GM04504 (cell line): ENCODE results near the gene DPY19L1.
"Not testable (repeated sequence)": the region's sequence is repeated elsewhere in the genome, so short reads cannot be mapped to it uniquely, and the experiment has no call there.

Source experiments
- DNase-seq: peaks from one replicate; pipeline ENCODE4 v3.0.0-alpha.2; 2012; ENCODE audit warnings: low read depth

Gene DPY19L1

DNA sequence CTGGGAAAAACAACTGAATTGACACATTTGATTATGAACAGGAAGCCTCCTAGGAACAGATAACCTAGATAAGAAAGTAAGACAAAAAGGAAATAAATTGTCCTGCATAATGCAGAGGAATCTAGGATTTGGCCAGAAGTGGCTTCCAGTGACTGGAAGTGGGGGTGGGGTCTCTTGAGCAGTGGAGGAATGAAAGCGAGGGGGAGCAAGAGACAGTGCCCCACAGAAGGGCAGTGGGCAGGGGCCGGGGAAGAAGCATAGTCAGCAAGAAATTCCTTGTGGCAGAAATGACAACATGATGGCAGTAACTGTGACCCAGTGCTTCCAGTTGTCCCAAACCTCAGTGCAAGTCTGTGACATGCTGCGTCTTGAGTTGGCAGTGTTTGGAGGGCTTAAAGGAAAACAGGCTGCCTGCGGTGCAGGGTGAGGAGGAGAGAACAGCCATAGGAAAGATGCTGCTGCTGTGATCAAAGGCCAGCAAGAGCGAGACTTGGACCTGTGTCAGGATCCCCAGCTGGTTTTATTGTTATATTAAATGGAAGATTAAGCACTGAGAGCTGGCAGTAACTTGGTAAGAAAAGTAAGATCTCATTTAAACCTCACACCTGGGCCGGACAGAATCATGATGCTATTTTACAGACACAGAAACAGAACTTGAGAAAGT, 119.0 kb downstream of the DPY19L1 start:
- DNase-seq = not testable (repeated sequence)

DNA sequence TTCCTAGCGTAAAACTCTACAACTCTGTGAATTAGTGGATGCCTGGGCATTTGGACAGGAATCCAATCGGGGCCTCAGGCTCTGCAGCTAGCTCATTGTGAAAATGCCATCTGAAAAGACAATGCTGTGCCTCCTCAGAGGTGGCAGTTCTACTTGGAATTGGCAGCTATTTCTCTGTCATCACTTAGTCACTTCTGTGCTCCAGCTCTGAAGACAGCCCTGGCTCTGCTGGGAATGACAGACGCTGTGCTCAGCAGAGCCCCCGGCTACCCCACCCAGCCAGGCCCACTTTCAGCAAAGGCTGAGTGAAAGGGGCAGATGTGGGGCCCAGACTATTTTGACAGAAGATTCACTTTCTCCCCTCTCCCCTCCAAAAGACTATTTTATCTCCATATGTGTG, 119.8 kb downstream of the DPY19L1 start:
- not testable (repeated sequence) for DNase-seq

DNA sequence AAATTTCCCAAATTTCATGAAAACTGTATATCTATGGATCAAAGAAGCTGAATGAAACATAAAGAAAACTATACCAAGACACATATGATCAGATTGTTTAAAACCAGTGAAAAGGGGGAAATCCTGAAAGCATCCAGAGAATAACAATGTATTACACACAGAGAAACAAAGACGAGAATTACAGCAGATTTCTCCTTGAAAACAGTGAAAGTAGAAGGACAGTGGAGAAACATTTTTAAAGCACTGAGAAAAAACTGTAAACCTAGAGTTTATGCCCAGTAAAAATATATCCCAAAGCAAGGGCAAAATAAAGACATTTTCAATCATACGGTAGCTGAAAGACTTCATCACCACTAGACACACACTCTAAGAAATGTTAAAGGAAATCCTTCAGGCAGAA, 121.0 kb downstream of the DPY19L1 start:
- no peak for DNase-seq

DNA sequence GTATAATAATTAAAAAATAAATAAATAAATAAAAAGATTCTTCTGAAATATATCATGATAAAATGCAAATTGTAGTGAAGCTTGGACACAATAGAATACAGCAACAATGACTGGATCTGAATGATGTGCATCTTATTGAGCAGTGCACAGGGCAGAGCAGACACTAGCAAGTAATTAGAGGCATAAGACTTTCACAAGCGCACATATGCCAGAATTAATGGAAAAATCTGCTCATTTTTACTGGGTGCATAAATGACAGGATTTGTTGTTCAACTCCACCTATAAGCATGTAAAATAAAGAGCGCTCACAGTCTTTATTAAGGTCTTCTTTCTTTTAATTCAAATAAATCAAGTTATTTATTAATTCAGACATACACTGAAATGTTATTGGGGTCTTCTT, 125.0 kb downstream of the DPY19L1 start:
- DNase-seq = no peak

DNA sequence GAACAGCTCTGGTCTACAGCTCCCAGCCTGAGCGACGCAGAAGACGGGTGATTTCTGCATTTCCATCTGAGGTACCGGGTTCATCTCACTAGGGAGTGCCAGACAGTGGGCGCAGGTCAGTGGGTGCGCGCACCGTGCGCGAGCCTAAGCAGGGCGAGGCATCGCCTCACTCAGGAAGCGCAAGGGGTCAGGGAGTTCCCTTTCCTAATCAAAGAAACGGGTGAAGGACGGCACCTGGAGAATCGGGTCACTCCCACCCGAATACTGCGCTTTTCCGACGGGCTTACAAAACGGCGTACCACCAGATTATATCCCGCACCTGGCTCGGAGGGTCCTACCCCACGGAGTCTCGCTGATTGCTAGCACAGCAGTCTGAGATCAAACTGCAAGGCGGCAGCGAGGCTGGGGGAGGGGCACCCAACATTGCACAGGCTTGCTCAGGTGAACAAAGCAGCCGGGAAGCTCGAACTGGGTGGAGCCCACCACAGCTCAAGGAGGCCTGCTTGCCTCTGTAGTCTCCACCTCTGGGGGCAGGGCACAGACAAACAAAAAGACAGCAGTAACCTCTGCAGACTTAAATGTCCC, 130.9 kb downstream of the DPY19L1 start:
- DNase-seq = not testable (repeated sequence)

DNA sequence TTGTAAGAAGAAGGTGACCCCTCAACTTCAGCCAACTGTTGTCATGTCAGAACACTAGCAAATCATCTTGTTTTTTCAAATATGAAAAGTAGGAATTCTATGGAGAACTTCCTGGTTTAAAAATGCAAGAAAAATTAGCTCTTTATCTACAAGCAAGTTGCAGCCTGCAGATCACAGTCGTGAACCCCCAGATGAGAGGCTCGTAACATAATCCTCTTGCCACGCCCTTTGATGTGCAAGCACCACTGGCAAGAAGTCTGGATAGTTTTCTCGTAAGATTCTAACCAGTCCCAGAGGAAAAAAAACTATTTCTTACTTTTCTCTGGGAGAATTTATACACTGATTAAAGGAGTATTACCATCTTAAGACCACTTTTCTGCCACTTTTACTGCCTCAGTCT, 132.3 kb downstream of the DPY19L1 start:
- no peak for DNase-seq

DNA sequence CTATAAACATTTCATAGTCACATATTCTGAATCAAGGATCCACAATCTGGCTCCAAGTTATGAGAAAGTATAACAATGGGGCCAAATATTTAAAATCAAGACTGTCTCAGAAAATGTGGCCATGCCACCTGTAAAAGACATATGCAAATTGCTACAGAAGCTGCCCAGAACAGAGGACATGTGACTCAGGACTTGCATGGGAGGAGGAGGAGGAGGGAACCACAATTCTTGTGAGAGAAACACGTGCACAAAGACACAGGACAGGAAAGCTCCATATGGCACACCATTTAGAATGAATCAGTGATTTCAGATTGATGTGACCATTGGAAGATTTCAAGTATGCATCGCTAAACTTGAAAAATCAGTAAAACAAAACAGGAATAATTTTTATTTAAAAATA, 133.4 kb downstream of the DPY19L1 start:
- not testable (repeated sequence) for DNase-seq

DNA sequence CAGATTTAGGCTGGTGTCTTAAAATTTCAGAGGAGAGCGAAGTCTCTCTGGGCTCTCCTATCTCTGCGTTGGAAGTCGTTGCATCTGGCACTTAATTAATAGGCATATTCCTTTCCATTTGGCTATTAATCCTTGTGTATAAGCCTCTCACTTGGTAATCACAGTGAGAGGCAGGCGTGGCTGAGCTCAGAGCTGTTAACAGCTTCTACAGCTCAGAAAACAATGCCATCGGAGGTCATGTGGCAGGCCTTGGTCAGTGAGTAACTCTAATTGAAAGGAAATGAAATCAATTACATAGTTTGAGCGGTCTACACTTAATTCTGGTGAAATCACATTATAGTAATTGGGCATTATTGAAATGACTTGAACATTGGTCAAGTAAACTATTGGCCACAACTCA, 135.1 kb downstream of the DPY19L1 start:
- DNase-seq = no peak

DNA sequence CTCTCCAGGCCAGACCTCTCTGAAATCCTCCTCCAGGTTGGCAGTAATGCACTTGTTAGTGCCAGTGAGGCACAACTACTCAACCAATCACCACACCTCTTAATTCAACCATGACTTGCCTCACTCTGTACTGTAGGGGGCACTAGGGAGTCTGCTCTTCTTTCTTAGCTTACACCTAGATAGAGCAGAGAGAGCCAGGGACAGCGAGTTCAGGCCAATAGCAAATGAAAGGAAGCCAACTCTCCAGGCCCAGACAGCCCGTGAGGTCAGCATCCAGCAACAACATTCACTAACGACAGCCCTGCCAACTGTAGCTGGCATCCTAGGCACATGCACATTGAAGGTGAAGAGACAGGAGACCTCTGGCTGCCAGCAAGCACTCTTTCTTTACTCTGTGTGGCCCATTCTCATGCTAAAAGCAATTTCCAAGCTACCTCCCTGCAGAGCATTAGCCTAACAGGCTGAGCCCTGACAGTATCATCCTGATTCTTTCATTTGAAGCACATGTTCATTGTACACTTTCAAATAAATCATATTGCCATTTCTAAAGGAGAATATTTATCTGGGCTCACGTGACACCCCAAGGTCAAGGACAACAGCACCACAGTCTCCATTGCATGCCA, 136.3 kb downstream of the DPY19L1 start:
- DNase-seq = no peak

DNA sequence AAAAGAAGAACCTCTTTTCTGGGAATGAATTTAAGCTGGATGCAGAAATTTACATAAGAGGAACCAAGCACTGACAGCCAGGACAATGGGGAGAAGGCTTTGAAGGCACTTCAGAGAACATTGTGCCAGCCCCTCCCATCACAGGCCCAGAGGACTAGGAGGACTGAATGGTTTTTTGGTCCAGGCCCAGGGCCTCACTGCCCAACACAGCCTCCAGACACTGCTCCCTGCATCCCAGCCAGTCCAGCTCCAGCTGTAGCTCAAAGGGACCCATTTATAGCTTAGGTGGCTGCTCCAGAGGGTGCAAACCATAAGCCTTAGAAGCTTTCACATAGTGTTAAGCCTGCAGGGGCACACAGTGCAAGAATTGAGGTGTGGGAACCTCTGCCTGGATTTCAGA, 142.1 kb downstream of the DPY19L1 start:
- DNase-seq = no peak

DNA sequence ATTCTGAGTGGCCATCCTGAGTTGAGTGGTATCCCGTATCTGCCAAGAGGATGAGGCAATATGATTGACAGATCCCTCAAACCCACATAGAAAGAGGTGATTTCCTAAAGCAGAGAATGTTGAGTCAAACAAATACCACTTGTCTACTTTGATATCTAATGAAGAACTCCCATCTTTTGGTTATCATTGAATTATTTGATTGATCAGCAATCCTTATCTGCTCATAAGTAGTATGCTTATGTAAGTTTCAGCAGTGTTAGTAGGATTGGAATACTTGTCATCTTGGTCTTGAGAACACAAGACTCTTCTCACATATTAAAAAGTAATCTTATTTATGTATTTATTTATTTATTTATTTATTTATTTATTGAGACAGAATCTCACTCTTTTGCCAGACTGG, 147.3 kb downstream of the DPY19L1 start:
- no peak for DNase-seq

DNA sequence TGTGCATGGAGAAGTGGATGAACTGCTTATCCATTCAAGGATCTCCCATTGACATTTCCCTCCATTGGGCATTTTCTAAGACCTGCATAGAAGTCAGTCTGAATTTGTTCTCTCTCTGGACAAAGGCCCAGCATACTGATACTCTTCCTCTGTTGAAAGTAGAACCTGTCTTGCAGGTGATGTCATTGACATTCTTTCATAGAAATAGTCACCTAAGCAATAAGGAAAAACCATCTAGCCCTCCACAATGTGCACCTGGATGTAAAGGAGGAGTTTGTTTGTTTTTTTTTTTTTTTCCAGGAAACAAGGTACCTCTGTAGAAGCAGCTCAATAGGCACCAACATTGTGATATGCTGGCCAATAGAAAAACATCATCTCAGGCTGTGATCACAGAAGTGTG, 150.4 kb downstream of the DPY19L1 start:
- no peak for DNase-seq

DNA sequence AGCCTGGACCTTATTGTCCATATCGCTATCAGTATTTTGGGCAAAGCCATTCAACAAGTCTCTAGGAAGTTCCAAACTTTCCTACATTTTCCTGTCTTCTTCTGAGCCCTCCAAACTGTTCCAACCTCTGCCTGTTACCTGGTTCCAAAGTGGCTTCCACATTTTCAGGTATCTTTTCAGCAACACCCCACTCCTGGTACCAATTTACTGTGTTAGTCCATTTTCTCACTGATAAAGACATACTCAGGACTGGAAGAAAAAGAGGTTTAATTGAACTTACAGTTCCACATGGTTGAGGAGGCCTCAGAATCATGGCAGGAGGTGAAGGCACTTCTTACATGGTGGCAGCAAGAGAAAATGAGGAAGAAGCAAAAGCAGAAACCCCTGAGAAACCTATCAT, 153.4 kb downstream of the DPY19L1 start:
- DNase-seq = not testable (repeated sequence)

DNA sequence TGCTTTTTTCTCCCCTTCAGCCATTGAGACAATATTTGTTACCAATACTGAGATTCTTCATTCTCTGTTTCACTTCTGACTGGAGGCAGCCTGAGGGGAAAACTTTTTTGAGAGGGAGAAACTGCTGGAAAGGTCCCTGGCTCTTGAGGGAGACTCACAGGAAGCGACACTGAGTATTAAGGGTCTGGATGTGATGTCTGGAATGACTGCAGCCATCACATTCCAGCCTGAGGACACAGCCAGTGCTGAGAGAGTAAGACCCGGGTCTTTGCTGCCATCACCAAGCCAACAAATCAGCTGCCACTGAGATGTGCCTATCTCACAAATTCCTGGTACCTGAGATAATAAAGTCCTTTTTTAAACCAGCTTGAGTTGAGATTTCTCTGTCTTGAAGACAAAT, 157.4 kb downstream of the DPY19L1 start:
- DNase-seq = no peak

DNA sequence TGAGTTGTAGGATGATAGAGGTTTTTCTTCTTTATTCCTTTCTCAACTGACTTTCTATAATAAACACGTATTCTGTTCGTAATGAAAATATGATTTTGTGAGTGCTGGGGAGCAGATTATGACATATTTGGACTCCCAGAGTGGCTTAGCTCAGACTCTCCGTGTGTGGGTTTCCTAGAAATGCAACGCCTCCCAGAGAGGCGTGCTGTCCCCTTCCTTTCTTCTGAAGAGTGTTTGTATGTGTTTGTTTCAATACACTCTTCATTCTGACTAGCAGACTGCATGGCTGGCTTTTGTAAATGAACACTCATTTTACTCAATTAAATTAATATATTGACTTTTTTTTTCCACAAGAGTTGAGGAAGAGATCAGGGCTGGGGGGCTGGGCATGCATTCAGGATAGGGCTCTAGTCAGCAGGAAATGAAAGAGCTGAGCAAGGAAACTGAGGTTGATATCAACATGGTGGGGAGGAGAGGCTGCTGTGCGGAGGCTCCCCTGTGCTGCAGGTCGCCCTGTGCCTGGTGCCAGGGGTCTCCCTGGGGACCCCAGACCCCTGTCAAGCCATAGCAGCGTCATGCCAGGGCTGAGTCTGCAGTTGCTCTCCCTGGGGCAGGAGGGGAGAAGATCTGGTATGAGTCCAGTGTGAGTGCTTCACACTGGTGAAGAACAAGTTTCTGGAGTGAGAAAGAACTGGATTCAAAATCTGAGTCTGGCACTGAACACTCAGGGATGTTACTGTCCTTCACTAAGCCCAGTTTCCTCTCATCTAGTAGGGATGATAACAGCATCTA, 158.1 kb downstream of the DPY19L1 start:
- not testable (repeated sequence) for DNase-seq
